Measurements from ENCODE around the gene HOXD8. TPM values are rescaled to one million over a fixed set of nuclear protein-coding genes. Genes with fewer than 3 reads are reported as not detected.

Gene HOXD8
- total and polyA plus RNA-seq, 8 donors = 0.32 to 2.9 (median 1.8) TPM

- TF ChIP-seq, protein P1, sequence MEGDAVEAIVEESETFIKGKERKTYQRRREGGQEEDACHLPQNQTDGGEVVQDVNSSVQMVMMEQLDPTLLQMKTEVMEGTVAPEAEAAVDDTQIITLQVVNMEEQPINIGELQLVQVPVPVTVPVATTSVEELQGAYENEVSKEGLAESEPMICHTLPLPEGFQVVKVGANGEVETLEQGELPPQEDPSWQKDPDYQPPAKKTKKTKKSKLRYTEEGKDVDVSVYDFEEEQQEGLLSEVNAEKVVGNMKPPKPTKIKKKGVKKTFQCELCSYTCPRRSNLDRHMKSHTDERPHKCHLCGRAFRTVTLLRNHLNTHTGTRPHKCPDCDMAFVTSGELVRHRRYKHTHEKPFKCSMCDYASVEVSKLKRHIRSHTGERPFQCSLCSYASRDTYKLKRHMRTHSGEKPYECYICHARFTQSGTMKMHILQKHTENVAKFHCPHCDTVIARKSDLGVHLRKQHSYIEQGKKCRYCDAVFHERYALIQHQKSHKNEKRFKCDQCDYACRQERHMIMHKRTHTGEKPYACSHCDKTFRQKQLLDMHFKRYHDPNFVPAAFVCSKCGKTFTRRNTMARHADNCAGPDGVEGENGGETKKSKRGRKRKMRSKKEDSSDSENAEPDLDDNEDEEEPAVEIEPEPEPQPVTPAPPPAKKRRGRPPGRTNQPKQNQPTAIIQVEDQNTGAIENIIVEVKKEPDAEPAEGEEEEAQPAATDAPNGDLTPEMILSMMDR (IDR thresholded peaks at IDR 0.05) = peak; percentile 54 to 73
- no peak overlapping the region for H3K4me3 ChIP-seq
- ATAC-seq (peak; percentile 88), DNase-seq (peak in 2 of 4 donors; percentile 72 to 85)
- peaks cover 99 to 100% of the 10 kb centered on the region in 2 donors for H3K27me3 ChIP-seq
- H3K36me3 ChIP-seq = no peaks in the 10 kb centered on the region
- no peaks in the 10 kb centered on the region for H3K9me3 ChIP-seq
- H3K27ac ChIP-seq = no peak overlapping the region
- H3K4me1 ChIP-seq = peaks cover 0 to 28% of the 10 kb centered on the region in 2 donors
- intact Hi-C loops (cut with DNase I) = loop anchor here in 1 of 2 donors (10.0 kb wide), 1 partner anchor 723 kb away; no protein-coding TSS in a partner anchor
Measured at GRCh38 chr2:176088048-176088936, 41.2 kb upstream of the HOXD8 start.

GRCh38 chr2:176088937-176089842 is 40.3 kb upstream of the HOXD8 start:
- intact Hi-C loops (cut with DNase I) = loop anchor here in 1 of 2 donors (10.0 kb wide), 1 partner anchor 724 kb away; no protein-coding TSS in a partner anchor
- Histone ChIP-seq H3K4me1 (peaks cover 0 to 31% of the 10 kb centered on the region in 2 donors), H3K27me3 (peaks cover 99 to 100% of the 10 kb centered on the region in 2 donors), H3K27ac (no peak overlapping the region), H3K4me3 (no peak overlapping the region), H3K9me3 (no peaks in the 10 kb centered on the region), H3K36me3 (no peaks in the 10 kb centered on the region)
- TF ChIP-seq, protein P1 (IDR thresholded peaks at IDR 0.05) = no peak
- DNase-seq (no peak), ATAC-seq (no peak)

DNA sequence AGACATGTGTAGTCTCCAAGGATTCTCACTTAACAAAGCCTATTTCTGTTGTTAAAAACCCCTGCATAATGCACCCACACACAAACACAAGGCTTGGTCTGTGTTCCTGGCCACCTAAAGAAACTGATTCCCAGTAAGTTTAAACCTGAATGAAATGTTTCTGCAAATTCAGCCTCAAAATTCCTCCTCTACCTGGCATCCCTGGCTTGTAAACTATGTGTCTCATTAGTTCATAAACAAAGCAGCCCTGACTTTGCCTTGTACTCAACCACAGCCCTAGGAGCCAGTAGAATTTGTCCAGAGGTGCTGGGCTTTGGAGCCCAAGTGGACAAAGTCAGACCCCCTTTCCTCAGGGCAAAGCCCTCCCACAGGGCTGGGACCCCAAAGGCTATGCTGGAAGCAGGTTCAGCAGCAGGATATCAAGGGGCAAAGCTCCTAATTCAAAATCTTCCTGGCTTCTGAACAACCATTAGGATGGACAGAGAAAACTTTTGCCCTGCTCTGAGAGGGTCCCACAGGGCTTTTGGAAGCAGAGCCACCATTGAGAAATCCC is 39.6 kb upstream of the HOXD8 start:
- intact Hi-C loops (cut with DNase I) = loop anchor here in 1 of 2 donors (10.0 kb wide), 2 partner anchors 405 to 725 kb away; no protein-coding TSS in a partner anchor
- H3K27ac ChIP-seq = no peak overlapping the region
- H3K4me3 ChIP-seq = no peak overlapping the region
- DNase-seq (no peak), ATAC-seq (no peak)
- H3K4me1 ChIP-seq = peaks cover 0 to 31% of the 10 kb centered on the region in 2 donors
- TF ChIP-seq, protein P1 (IDR thresholded peaks at IDR 0.05) = no peak
- no peaks in the 10 kb centered on the region for H3K36me3 ChIP-seq
- no peaks in the 10 kb centered on the region for H3K9me3 ChIP-seq
- H3K27me3 ChIP-seq = peaks cover 100% of the 10 kb centered on the region in 2 donors

DNA sequence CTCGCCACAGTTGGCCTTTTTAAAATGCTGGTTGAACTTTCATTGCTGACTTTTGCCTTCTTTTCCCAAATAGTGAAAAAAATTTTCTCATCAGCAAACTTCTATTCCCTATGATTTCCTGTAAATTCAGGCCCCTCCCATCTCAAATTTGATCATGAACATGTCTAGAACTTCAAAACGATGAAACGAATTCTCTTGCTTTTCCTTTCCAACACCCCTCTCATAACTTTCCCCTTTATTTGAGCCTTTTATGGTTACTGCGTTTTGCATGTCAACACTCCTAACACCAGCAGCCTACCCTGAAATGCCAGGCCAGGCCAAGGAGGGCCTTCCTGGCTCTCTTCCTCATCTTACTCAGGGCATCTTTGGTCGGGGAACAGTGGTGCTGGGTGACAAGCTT is 38.6 kb upstream of the HOXD8 start:
- Histone ChIP-seq H3K4me1 (peaks cover 0 to 27% of the 10 kb centered on the region in 2 donors), H3K9me3 (no peaks in the 10 kb centered on the region), H3K27me3 (peaks cover 100% of the 10 kb centered on the region in 2 donors), H3K27ac (no peak overlapping the region), H3K4me3 (no peak overlapping the region), H3K36me3 (no peaks in the 10 kb centered on the region)
- ATAC-seq (no peak), DNase-seq (no peak)
- TF ChIP-seq, protein P1 (IDR thresholded peaks at IDR 0.05) = no peak
- intact Hi-C loops (cut with DNase I) = loop anchor here in 1 of 2 donors (10.0 kb wide), 1 partner anchor 406 kb away; no protein-coding TSS in a partner anchor

All from left lung (tissue), 10 donors.